GM23338 (cell line): ENCODE data around the gene URAD.

ENCODE experiments used
- POLR2AphosphoS5 ChIP-seq: IDR thresholded peaks from 2 replicates; pipeline ENCODE4 v1.6.1; 2016; ENCODE audit warnings: antibody characterized with exemption, low read depth
- REST ChIP-seq: IDR thresholded peaks from one replicate; pipeline ENCODE4 v1.6.1; 2018; ENCODE audit warnings: antibody characterized with exemption; ENCODE audit not compliant: unreplicated experiment
- TF ChIP-seq, protein P1 (sequence below), 2 experiments: fragments of 200-600 bp in 1 of 2; sonication (generic) in 1 of 2; conservative IDR thresholded peaks; 2 replicates each; pipeline versions ENCODE4 v1.5.1 to v1.6.1; 2016 to 2017; ENCODE audit warnings: antibody characterized with exemption in 2 of 2, low read depth in 2 of 2, mild to moderate bottlenecking in 2 of 2, moderate library complexity in 1 of 2
- TF ChIP-seq, protein P2 (sequence below): IDR thresholded peaks from 2 replicates; pipeline ENCODE4 v1.6.1; 2016; ENCODE audit warnings: antibody characterized with exemption

- TF ChIP-seq, protein P1, sequence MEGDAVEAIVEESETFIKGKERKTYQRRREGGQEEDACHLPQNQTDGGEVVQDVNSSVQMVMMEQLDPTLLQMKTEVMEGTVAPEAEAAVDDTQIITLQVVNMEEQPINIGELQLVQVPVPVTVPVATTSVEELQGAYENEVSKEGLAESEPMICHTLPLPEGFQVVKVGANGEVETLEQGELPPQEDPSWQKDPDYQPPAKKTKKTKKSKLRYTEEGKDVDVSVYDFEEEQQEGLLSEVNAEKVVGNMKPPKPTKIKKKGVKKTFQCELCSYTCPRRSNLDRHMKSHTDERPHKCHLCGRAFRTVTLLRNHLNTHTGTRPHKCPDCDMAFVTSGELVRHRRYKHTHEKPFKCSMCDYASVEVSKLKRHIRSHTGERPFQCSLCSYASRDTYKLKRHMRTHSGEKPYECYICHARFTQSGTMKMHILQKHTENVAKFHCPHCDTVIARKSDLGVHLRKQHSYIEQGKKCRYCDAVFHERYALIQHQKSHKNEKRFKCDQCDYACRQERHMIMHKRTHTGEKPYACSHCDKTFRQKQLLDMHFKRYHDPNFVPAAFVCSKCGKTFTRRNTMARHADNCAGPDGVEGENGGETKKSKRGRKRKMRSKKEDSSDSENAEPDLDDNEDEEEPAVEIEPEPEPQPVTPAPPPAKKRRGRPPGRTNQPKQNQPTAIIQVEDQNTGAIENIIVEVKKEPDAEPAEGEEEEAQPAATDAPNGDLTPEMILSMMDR (conservative IDR thresholded peaks at IDR 0.05; ENCODE audit: low read depth in 2 of 2): no peak
- TF ChIP-seq REST (no peak), POLR2AphosphoS5 (no peak)
- TF ChIP-seq, protein P2, sequence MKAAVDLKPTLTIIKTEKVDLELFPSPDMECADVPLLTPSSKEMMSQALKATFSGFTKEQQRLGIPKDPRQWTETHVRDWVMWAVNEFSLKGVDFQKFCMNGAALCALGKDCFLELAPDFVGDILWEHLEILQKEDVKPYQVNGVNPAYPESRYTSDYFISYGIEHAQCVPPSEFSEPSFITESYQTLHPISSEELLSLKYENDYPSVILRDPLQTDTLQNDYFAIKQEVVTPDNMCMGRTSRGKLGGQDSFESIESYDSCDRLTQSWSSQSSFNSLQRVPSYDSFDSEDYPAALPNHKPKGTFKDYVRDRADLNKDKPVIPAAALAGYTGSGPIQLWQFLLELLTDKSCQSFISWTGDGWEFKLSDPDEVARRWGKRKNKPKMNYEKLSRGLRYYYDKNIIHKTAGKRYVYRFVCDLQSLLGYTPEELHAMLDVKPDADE: no peak
These were observed 55.4 kb downstream of the URAD start for GRCh38 chr13:27933118-27933517.
